ENCODE results near the gene PHACTR2.
A peak's percentile ranks its signal among the peaks of the same experiment; 100 is the strongest.
"Not testable (repeated sequence)": the region's sequence is repeated elsewhere in the genome, so short reads cannot be mapped to it uniquely, and the experiment has no call there.

PHACTR2 gene

GRCh38 chr6:143873600-143873999 lies 195.8 kb downstream of the PHACTR2 start:
- not testable (repeated sequence) for DNase-seq

GRCh38 chr6:143874503-143874902 lies 196.7 kb downstream of the PHACTR2 start:
- DNase-seq: not testable (repeated sequence)

DNA sequence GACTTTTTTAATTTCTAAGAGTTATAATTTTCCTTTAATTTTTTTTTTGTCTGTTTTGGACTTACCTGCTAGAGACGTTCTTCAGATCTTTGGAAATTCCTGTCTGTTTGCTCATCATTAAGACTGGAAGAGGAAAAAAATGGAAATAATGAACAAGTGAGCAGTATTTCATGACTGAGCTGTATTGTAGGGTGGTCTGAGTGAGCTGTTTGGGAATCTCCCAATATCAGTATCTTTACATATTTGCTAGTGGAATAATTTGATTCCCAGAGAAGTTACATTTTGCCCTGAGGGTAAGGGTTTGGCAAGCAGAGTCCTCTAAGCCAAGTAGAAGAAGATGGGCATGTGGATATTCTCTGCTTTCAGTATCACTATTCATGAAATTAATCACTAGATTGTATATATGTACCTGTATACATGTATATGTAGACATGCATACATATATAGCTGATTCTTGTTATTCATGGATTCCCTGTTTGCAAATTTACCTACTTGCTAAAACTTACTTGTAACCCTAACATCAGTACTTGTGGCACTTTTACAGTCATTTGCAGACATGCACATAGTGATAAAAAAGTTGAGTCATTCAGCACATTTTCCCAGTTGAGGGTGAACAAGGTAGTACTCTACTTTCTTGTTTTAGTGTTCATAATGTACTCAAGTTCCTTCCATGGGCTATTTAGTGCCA lies 200.0 kb downstream of the PHACTR2 start:
- DNase-seq: no peak

DNA sequence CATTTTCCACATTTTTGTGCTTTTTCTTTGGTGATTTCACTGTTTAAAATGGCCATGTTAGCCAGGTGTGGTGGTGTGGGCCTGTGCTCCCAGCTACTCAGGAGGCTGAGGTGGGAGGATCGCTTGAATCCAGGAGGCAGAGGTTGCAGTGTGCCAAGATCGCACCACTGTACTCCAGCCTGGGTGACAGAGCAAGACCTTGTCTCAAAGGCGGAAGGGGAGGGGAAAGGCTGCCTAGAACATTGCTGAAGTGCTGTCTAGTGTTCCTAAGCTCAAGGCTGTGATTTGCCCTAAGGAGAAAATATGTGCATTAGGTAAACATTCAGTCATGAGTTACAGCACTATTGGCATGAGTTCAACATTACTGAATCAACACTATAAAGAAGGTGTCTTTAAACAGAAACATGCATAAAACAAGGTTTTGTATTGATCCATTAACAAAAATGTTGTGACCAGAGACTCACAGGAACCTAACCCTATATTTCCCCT lies 200.6 kb downstream of the PHACTR2 start:
- DNase-seq: peak; percentile 6

DNA sequence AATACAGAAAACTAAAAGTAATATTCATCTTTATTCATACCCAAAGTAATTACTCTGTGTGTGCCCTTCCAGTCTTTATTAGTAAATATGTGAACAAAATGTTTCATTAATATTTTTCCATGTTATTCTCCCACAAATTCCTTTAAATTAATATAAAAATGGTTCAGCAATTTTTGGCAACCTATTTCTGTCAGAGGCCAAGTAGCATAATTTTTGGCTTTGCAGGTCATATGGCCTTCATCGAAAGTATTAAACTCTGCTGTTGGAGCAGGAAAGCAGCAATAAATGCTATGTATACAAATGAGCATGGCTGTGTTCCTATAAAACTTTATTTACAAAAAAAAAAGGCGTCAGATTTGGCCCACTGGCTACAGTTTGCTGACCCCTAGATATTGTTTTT lies 202.6 kb downstream of the PHACTR2 start:
- no peak for DNase-seq

Measured in fibroblast of skin of right quadriceps (primary cell).